T47D (cell line): Measurements from ENCODE around the gene KDM1B.

Experiments
- DNase-seq, 2 experiments: peaks; one replicate each; pipeline versions ENCODE4 v3.0.0 to v3.0.0-alpha.2; 2011 to 2012; ENCODE audit warnings: low read depth in 1 of 2, low spot score in 1 of 2
- JUND ChIP-seq: IDR thresholded peaks from 2 replicates; pipeline ENCODE4 v1.6.1; 2012; ENCODE audit warnings: low read depth
- in situ Hi-C: cut with HindIII; loops from 2 replicates; pipeline ENCODE4 v1.10.0; 2016; ENCODE audit warnings: low sequenced_read_pairs, low pct_unique_long_range_greater_than_20kb

The KDM1B gene

GRCh38 chr6:18249271-18249670 is 94.0 kb downstream of the KDM1B start:
- TF ChIP-seq JUND, result no peak
- no peak for DNase-seq
- in situ Hi-C loops, result no loop called here

DNA sequence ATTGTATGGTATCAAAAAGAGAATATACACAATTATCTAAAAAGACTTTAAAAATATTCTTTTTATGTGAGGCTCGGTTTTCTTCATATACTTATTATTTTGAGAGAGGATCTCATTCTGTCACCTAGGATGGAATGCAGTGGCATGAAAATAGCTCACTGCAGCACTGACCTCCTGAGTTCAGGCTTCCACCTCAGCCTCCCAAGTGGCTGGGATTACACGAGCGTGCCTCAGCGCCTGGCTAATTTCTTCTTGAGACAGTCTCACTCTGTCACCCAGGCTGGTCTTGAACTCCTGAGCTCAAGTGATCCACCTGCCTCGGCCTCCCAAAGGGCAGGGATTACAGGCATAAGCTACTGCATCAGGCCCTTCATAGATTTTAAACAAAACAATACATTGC is 98.4 kb downstream of the KDM1B start:
- DNase-seq, result no peak
- no peak for TF ChIP-seq JUND
- in situ Hi-C loops, result no loop called here

- DNase-seq, result no peak
- in situ Hi-C loops, result no loop called here
- TF ChIP-seq JUND, result no peak
These were observed 99.6 kb downstream of the KDM1B start for GRCh38 chr6:18254793-18255192.

- TF ChIP-seq JUND, result no peak
- DNase-seq, result no peak
- in situ Hi-C loops, result no loop called here
These were observed 104.6 kb downstream of the KDM1B start for GRCh38 chr6:18259675-18260447.

DNA sequence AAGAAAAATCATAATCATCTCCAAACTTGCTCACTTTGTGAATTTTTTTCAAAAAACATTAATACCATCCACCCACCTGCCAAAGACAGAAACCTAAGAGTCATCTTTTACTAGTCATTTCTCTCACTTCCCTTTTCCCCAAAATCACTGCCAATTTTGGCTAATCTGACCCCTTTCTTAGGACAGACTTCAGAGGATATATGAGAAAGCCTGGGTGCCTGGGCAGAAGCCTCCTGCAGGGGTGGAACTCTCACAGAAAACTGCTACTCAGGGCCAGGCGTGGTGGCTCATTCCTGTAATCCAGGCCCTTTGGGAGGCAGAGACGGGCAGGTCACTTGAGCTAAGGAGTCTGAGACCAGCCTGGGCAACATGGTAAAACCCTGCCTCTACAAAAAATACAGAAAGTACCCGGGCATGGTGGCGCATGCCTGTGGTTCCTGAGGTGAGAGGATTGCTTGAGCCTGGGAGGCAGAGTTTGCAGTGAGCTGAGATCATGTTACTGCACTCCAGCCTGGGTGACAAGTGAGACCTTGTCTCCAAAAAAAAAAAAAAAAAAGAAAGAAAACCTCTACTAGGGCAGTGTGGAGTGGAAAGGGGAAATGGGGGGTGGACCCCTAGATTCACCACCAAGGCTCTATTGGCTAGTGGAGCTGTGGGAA is 105.4 kb downstream of the KDM1B start:
- peak in 1 of 2 experiments; percentile 63 for DNase-seq
- in situ Hi-C loops, result no loop called here

GRCh38 chr6:18261877-18262276 is 106.7 kb downstream of the KDM1B start:
- no peak for TF ChIP-seq JUND
- in situ Hi-C loops, result no loop called here
- DNase-seq, result no peak

More for the DNA sequence above, 105.4 kb downstream of the KDM1B start:
- TF ChIP-seq JUND, result no peak

- in situ Hi-C loops, result no loop called here
- DNase-seq, result peak in 1 of 2 experiments; percentile 30
- TF ChIP-seq JUND, result no peak
These were observed 107.6 kb downstream of the KDM1B start for GRCh38 chr6:18262702-18263417.

DNA sequence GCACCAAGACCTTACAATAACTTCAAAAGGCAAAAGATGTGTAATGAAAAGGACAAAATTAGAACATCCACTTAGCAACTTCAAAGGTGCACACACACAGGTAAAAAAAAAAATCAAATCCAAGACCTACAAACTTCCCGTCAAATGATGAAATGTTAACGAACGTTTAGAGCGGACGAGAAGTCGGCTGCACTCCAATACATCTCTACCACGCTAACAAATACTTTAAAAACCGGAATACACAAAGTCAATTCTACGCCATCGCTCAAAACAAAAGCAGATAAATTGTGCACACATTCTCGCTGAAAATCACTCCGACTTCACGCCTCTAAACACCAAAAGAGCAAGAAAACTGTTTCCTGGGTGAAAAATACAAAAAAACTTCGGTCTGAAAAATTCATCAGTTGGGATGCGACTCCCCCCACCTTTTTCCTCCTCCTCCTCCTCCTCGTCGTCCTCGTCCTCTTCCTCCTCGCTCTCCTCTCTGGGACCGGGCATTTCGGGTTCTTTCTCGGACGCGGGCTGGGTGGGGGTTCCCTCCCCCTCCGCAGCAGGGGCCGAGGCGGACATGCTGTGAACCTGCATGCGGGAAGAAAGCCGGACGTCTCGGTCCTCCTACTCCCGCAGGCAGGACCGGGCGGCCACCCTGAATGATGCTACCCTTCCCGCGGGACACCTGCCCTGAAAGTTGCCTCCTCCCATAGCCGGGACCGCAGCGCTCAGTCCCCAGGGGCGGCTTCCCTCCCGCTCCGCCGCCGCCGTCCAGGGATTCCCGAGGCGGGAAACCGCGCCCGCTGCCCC is 108.4 kb downstream of the KDM1B start:
- DNase-seq, result peak in 1 of 2 experiments; percentile 37

DNA sequence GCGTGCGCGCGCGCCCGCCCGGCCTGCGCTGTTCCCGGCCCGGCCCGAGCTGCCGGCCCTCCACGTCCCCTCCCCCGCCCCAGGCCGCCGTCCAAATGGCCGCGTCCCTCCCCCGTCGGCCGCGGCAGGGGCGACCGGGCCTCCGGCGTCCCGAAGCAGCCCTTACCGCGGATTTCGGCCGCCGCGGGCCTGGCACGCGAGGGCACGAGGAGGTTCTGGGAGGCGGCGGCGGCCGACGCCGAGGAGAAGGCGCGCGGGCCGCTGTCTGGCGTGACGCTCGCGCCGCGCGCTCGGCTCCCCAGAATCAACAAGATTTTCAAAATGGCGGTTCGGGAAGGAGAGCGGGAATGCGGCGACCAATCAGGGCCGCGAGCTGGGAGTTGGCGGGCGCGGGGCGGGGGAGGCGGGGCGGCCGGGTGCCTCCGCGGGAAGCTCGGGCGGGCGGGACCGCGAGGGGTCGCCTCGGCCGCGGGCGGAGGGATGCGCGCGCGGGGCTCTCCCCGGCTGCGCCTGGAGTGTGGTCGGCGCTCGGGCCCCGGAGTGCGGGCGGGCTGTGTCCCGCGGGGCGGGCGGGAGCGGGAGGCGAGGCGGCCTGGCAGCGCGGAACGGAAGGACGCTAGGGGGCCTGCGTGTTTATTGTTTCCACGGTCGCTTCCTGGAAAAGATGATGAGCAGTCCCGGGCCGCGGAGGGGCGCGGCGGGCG is 109.1 kb downstream of the KDM1B start, which contains the start of gene DEK:
TSS of gene DEK (minus strand) at position 312 of the 704 bp plus-strand sequence. CDS start 543 bp downstream, outside the sequence.
- no peak for TF ChIP-seq JUND
- in situ Hi-C loops, result no loop called here
- peak; percentile 88 to 92 for DNase-seq

More for the DNA sequence above, 108.4 kb downstream of the KDM1B start:
- TF ChIP-seq JUND, result no peak
- in situ Hi-C loops, result no loop called here

GRCh38 chr6:18264923-18265377 is 109.7 kb downstream of the KDM1B start:
- in situ Hi-C loops, result no loop called here
- TF ChIP-seq JUND, result no peak
- DNase-seq, result no peak

- no peak for DNase-seq
- TF ChIP-seq JUND, result no peak
- in situ Hi-C loops, result no loop called here
These were observed 110.7 kb downstream of the KDM1B start for GRCh38 chr6:18265787-18266522.
